Measurements from ENCODE around the gene FASTK. TPM values are rescaled to one million over a fixed set of nuclear protein-coding genes. Genes with fewer than 3 reads are reported as not detected.

FASTK gene
- total and polyA plus RNA-seq, 7 donors, result 87.1 to 194 (median 126) TPM

DNA sequence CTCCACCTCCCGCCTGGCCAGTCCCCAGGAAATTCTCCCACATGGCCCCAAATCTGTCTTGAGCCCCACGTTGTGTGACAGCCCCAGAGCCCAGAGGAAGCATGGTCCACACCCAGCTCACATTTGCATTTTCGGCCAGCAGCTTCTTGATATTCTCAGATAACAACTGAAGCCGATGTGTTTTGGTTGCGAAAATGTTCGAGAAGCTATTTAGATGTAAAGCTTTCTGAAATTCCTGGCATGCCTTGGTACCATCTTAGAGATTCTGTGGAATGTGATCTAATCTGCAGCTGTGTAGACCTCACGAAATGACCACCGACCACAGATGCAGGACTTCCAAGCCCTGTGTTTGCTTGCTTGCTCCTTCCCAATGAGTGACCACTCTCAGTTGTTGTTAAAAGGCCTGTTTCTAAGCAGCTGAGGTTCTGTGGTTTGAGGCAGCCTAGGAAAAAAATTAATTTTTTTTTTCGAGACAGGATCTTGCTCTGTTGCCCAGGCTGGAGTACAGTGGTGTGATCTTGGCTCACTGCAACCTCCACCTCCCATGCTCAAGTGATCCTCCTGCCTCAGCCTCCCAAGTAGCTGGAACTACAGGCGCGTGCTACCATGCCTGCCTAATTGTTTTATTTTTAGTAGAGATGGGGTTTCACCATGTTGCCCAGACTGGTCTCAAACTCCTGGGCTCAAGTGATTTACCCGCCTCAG, 12.4 kb downstream of the FASTK start:
- no peak overlapping the region for H3K27ac ChIP-seq
- no peaks in the 10 kb centered on the region for H3K27me3 ChIP-seq (ENCODE audit: insufficient read depth in 3 of 3, low read length in 2 of 3)
- TF ChIP-seq, protein P1, sequence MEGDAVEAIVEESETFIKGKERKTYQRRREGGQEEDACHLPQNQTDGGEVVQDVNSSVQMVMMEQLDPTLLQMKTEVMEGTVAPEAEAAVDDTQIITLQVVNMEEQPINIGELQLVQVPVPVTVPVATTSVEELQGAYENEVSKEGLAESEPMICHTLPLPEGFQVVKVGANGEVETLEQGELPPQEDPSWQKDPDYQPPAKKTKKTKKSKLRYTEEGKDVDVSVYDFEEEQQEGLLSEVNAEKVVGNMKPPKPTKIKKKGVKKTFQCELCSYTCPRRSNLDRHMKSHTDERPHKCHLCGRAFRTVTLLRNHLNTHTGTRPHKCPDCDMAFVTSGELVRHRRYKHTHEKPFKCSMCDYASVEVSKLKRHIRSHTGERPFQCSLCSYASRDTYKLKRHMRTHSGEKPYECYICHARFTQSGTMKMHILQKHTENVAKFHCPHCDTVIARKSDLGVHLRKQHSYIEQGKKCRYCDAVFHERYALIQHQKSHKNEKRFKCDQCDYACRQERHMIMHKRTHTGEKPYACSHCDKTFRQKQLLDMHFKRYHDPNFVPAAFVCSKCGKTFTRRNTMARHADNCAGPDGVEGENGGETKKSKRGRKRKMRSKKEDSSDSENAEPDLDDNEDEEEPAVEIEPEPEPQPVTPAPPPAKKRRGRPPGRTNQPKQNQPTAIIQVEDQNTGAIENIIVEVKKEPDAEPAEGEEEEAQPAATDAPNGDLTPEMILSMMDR (IDR thresholded peaks at IDR 0.05), result no peak
- WGBS, 3 donors, result 74 to 84% (median 79%) methylated on average over 12 of the region's 12 CpGs
- no peaks in the 10 kb centered on the region for H3K9me3 ChIP-seq
- ATAC-seq (no peak), DNase-seq (no peak)
- intact Hi-C loops (cut with DNase I), result no loop called here
- H3K36me3 ChIP-seq (ENCODE audit: insufficient read depth in 1 of 2, low read depth in 1 of 2), result peaks cover 12 to 88% of the 10 kb centered on the region in 2 donors
- no peaks in the 10 kb centered on the region for H3K4me1 ChIP-seq
- H3K4me3 ChIP-seq, result no peak overlapping the region

DNA sequence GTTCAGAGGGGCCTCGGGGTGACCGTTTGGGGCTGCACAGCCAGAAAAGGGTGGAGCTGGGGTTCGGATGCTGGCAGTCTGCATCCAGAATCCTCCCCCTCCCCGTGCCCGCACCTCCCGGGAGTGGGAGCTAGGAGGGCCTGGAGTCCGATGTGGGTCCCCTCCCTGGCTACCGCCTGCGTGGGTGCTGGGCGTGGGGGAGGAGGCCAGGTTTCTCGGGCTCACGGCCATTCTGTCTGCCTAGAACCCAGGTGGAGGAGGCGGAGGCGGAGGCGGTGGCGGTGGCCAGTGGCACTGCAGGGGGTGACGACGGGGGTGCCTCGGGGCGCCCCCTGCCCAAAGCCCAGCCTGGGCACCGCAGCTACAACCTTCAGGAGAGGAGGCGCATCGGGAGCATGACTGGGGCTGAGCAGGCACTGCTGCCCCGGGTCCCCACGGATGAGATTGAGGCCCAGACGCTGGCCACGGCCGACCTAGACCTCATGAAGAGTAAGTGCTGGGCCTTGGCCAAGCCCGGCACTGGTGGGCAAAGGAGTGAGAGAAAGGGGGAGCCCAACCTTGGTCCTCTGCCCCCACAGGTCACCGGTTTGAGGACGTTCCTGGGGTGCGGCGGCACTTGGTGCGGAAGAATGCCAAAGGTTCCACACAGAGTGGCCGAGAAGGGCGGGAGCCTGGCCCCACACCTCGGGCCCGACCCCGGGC, 14.2 kb downstream of the FASTK start:
- no peak overlapping the region for H3K4me3 ChIP-seq
- peaks cover 9% of the 10 kb centered on the region for H3K4me1 ChIP-seq
- ATAC-seq, result no peak
- DNase-seq, result no peak
- peaks cover 12 to 73% of the 10 kb centered on the region in 2 donors for H3K36me3 ChIP-seq (ENCODE audit: insufficient read depth in 1 of 2, low read depth in 1 of 2)
- H3K27ac ChIP-seq, result no peak overlapping the region
- TF ChIP-seq, protein P1 (IDR thresholded peaks at IDR 0.05), result no peak
- intact Hi-C loops (cut with DNase I), result no loop called here
- no peaks in the 10 kb centered on the region for H3K9me3 ChIP-seq
- H3K27me3 ChIP-seq (ENCODE audit: insufficient read depth in 3 of 3, low read length in 2 of 3), result no peaks in the 10 kb centered on the region
- 91 to 92% (median 92%) methylated on average over 37 to 39 of the region's 39 CpGs for WGBS, 3 donors

DNA sequence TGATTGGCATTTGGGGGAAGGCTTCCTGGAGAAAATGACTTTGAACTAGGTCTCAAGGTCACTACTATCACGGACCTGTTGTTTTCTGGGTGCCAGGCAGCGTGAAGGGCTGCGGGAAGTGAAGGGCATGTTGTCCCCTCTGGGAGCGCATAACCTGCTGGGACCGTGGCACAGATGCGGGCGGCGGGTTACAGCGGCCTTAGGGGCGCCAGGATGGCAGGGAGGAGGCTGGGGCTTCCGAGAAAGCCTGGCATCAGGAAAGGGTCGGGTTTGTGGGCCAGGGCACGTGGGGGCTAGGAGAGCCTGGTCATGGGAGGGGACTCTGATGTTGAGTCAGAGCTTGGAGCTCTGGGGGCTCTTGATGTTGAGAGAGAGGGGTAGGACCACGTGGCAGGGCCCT, 15.1 kb downstream of the FASTK start:
- ATAC-seq, result no peak
- H3K4me1 ChIP-seq, result peaks cover 16% of the 10 kb centered on the region
- intact Hi-C loops (cut with DNase I), result no loop called here
- 84 to 88% (median 86%) methylated on average over 14 of the region's 14 CpGs for WGBS, 3 donors
- peaks cover 12 to 64% of the 10 kb centered on the region in 2 donors for H3K36me3 ChIP-seq (ENCODE audit: insufficient read depth in 1 of 2, low read depth in 1 of 2)
- DNase-seq, result no peak
- TF ChIP-seq, protein P1 (IDR thresholded peaks at IDR 0.05), result no peak
- no peak overlapping the region for H3K4me3 ChIP-seq
- no peaks in the 10 kb centered on the region for H3K9me3 ChIP-seq
- H3K27me3 ChIP-seq (ENCODE audit: insufficient read depth in 3 of 3, low read length in 2 of 3), result no peaks in the 10 kb centered on the region
- H3K27ac ChIP-seq, result no peak overlapping the region

DNA sequence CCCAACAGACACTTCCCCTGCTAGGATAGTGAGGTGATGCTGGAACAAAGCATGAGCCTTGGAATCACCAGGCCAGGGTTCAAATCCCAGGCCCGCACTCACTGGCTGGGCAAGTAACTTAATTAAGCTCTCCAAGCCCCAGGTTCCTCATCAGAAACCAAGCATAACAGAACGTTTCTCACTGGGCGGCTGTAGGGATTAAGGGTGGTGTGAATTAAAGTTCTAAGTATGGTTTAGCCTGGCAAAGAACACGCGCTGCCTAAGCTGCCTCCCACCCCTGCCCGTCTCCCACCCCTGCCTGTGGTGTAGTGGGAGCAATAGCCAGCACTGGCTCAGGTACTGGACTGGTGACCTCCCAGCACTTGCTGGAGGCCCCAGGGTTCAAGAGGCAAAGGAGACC, 15.6 kb downstream of the FASTK start:
- WGBS, 3 donors, result 85 to 92% (median 88%) methylated on average over 6 of the region's 6 CpGs
- ATAC-seq, result no peak
- H3K4me1 ChIP-seq, result peaks cover 19% of the 10 kb centered on the region
- peaks cover 12 to 59% of the 10 kb centered on the region in 2 donors for H3K36me3 ChIP-seq (ENCODE audit: insufficient read depth in 1 of 2, low read depth in 1 of 2)
- TF ChIP-seq, protein P1 (IDR thresholded peaks at IDR 0.05), result no peak
- DNase-seq, result no peak
- no peak overlapping the region for H3K27ac ChIP-seq
- no peak overlapping the region for H3K4me3 ChIP-seq
- H3K27me3 ChIP-seq (ENCODE audit: insufficient read depth in 3 of 3, low read length in 2 of 3), result no peaks in the 10 kb centered on the region
- intact Hi-C loops (cut with DNase I), result no loop called here
- H3K9me3 ChIP-seq, result no peaks in the 10 kb centered on the region

All from psoas muscle (tissue), 8 donors.